Neural cell (in vitro differentiated cells): ENCODE measurements around the gene AQP12A. TPM values are rescaled to one million over a fixed set of nuclear protein-coding genes. Genes with fewer than 3 reads are reported as not detected.

Experiments used
- H2AFZ ChIP-seq: fragments of 200-600, 300-800 bp; sonication (generic), shearing (Covaris generic); 2 replicates; pipeline ENCODE4 v1.6.0; 2014; ENCODE audit warnings: low read depth, mild to moderate bottlenecking, antibody characterized with exemption, low read length, moderate library complexity
- H3F3A ChIP-seq: fragments of 200-600 bp; shearing (Covaris generic); 2 replicates; pipeline ENCODE4 v1.6.1; 2016; ENCODE audit warnings: mild to moderate bottlenecking, moderate library complexity, mixed read lengths, antibody characterized with exemption, low read length; ENCODE audit not compliant: insufficient read depth, poor library complexity, severe bottlenecking
- H3K27ac ChIP-seq: fragments of 200-600, 300-800 bp; sonication (generic), shearing (Covaris generic); 2 replicates; pipeline ENCODE4 v1.5.1; 2014; ENCODE audit warnings: mild to moderate bottlenecking, low read length, moderate library complexity
- H3K27me3 ChIP-seq: fragments of 300-800, 200-600 bp; sonication (generic), shearing (Covaris generic); 2 replicates; pipeline ENCODE4 v1.6.0; 2014; ENCODE audit warnings: mild to moderate bottlenecking, low read depth, low read length, moderate library complexity; ENCODE audit not compliant: insufficient read depth
- H3K36me3 ChIP-seq: fragments of 300-800, 200-600 bp; sonication (generic), shearing (Covaris generic); 2 replicates; pipeline ENCODE4 v1.5.1; 2014; ENCODE audit warnings: mild to moderate bottlenecking, antibody characterized with exemption, low read length, moderate library complexity; ENCODE audit not compliant: insufficient read depth
- H3K4me2 ChIP-seq: fragments of 300-800, 200-600 bp; sonication (generic), shearing (Covaris generic); 2 replicates; pipeline ENCODE4 v1.6.0; 2014; ENCODE audit warnings: mild to moderate bottlenecking, low read length
- H3K4me3 ChIP-seq: fragments of 300-800, 200-600 bp; sonication (generic), shearing (Covaris generic); 2 replicates; pipeline ENCODE4 v1.5.1; 2014; ENCODE audit warnings: mild to moderate bottlenecking, low read length, moderate library complexity
- H3K79me2 ChIP-seq: fragments of 200-600 bp; shearing (Covaris generic); replicated peaks from 2 replicates; pipeline ENCODE4 v1.6.0; 2014; ENCODE audit warnings: mild to moderate bottlenecking, low read length, moderate library complexity; ENCODE audit not compliant: insufficient read depth
- H3K9ac ChIP-seq: fragments of 300-800, 200-600 bp; sonication (generic), shearing (Covaris generic); 2 replicates; pipeline ENCODE4 v1.6.1; 2016; ENCODE audit warnings: mild to moderate bottlenecking, low read length, mixed read lengths
- H3K9me2 ChIP-seq: fragments of 200-600 bp; shearing (Covaris generic); 2 replicates; pipeline ENCODE4 v1.6.1; 2016; ENCODE audit warnings: mild to moderate bottlenecking, low read length, mixed read lengths; ENCODE audit not compliant: insufficient read depth
- H3K9me3 ChIP-seq: fragments of 200-600, 300-800 bp; sonication (generic), shearing (Covaris generic); 2 replicates; pipeline ENCODE4 v1.6.1; 2016; ENCODE audit warnings: mild to moderate bottlenecking, mixed run types, low read length, moderate library complexity, mixed read lengths
- H4K20me1 ChIP-seq: fragments of 200-600 bp; shearing (Covaris generic); 2 replicates; pipeline ENCODE4 v1.6.1; 2016; ENCODE audit warnings: mild to moderate bottlenecking, mixed run types; ENCODE audit not compliant: insufficient read depth
- CTCF ChIP-seq: fragments of 450-650 bp; IDR thresholded peaks from 2 replicates; pipeline ENCODE4 v1.5.1; 2014; ENCODE audit warnings: antibody characterized with exemption, mild to moderate bottlenecking, moderate library complexity; ENCODE audit not compliant: poor library complexity, severe bottlenecking
- EP300 ChIP-seq: fragments of 450-650 bp; conservative IDR thresholded peaks from 2 replicates; pipeline ENCODE4 v1.6.1; 2014; ENCODE audit warnings: antibody characterized with exemption, mild to moderate bottlenecking, moderate library complexity; ENCODE audit not compliant: poor library complexity, severe bottlenecking
- EZH2 ChIP-seq: fragments of 200-600, 300-800 bp; shearing (Covaris generic), sonication (generic); IDR thresholded peaks from 2 replicates; pipeline ENCODE4 v1.6.1; 2014; ENCODE audit warnings: antibody characterized with exemption, low read length, borderline replicate concordance, mild to moderate bottlenecking; ENCODE audit not compliant: insufficient read depth, poor library complexity, severe bottlenecking
- MXI1 ChIP-seq: fragments of 450-650 bp; conservative IDR thresholded peaks from 2 replicates; pipeline ENCODE4 v1.6.1; 2014; ENCODE audit warnings: antibody characterized with exemption, mild to moderate bottlenecking; ENCODE audit not compliant: poor library complexity, severe bottlenecking
- POLR2AphosphoS5 ChIP-seq: IDR thresholded peaks from 2 replicates; pipeline ENCODE4 v1.6.1; 2012
- RAD21 ChIP-seq: fragments of 450-650 bp; conservative IDR thresholded peaks from 2 replicates; pipeline ENCODE4 v1.6.1; 2014; ENCODE audit warnings: antibody characterized with exemption, mild to moderate bottlenecking, moderate library complexity
- SMC3 ChIP-seq: fragments of 450-650 bp; conservative IDR thresholded peaks from 2 replicates; pipeline ENCODE4 v1.6.1; 2014; ENCODE audit warnings: antibody characterized with exemption, mild to moderate bottlenecking, moderate library complexity; ENCODE audit not compliant: poor library complexity
- TAF1 ChIP-seq: IDR thresholded peaks from 2 replicates; pipeline ENCODE4 v1.6.1; 2012; ENCODE audit warnings: low read depth
- polyA plus RNA-seq: library from polyadenylated mRNA; depleted of rRNA; stranded (reverse); fragments of >200 nt; gene quantifications from 2 replicates; pipeline ENCODE4 v1.2.3, GENCODE V29; 2014
- small RNA-seq, 3 experiments: library from RNA; depleted of rRNA; stranded (forward); fragments of <200 nt; gene quantifications; one replicate each; pipeline ENCODE3, GENCODE V24; 2012
- TF ChIP-seq, protein P1 (sequence below): IDR thresholded peaks from 2 replicates; pipeline ENCODE4 v1.6.1; 2012; ENCODE audit warnings: borderline replicate concordance

Gene AQP12A
- polyA plus RNA-seq, 1 donor from 2014 or later: not detected

GRCh38 chr2:240746671-240747070 lies 55.0 kb downstream of the AQP12A start:
- no peak overlapping the region for H3K4me2 ChIP-seq
- H3K27ac ChIP-seq: no peak overlapping the region
- no peaks in the 10 kb centered on the region for H3K9me3 ChIP-seq
- no peak overlapping the region for H2AFZ ChIP-seq
- H4K20me1 ChIP-seq: no peaks in the 10 kb centered on the region
- H3K4me3 ChIP-seq: no peak overlapping the region
- no peak overlapping the region for H3K9ac ChIP-seq
- H3K36me3 ChIP-seq: no peaks in the 10 kb centered on the region
- TF ChIP-seq EP300 (no peak), RAD21 (no peak), CTCF (no peak), TAF1 (no peak), EZH2 (no peak), MXI1 (no peak), POLR2AphosphoS5 (no peak), SMC3 (no peak)
- TF ChIP-seq, protein P1, sequence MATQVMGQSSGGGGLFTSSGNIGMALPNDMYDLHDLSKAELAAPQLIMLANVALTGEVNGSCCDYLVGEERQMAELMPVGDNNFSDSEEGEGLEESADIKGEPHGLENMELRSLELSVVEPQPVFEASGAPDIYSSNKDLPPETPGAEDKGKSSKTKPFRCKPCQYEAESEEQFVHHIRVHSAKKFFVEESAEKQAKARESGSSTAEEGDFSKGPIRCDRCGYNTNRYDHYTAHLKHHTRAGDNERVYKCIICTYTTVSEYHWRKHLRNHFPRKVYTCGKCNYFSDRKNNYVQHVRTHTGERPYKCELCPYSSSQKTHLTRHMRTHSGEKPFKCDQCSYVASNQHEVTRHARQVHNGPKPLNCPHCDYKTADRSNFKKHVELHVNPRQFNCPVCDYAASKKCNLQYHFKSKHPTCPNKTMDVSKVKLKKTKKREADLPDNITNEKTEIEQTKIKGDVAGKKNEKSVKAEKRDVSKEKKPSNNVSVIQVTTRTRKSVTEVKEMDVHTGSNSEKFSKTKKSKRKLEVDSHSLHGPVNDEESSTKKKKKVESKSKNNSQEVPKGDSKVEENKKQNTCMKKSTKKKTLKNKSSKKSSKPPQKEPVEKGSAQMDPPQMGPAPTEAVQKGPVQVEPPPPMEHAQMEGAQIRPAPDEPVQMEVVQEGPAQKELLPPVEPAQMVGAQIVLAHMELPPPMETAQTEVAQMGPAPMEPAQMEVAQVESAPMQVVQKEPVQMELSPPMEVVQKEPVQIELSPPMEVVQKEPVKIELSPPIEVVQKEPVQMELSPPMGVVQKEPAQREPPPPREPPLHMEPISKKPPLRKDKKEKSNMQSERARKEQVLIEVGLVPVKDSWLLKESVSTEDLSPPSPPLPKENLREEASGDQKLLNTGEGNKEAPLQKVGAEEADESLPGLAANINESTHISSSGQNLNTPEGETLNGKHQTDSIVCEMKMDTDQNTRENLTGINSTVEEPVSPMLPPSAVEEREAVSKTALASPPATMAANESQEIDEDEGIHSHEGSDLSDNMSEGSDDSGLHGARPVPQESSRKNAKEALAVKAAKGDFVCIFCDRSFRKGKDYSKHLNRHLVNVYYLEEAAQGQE: no peak
- no peaks in the 10 kb centered on the region for H3K27me3 ChIP-seq
- H3K9me2 ChIP-seq: no peaks in the 10 kb centered on the region
- no peaks in the 10 kb centered on the region for H3K79me2 ChIP-seq
- no peaks in the 10 kb centered on the region for H3F3A ChIP-seq

GRCh38 chr2:240747256-240747655 lies 55.6 kb downstream of the AQP12A start:
- Histone ChIP-seq H3K27me3 (no peaks in the 10 kb centered on the region), H3K79me2 (no peaks in the 10 kb centered on the region), H3K9me2 (no peaks in the 10 kb centered on the region), H4K20me1 (no peaks in the 10 kb centered on the region), H3K9ac (no peak overlapping the region), H3K27ac (no peak overlapping the region), H3K4me2 (no peak overlapping the region), H2AFZ (no peak overlapping the region), H3K9me3 (no peaks in the 10 kb centered on the region), H3F3A (no peaks in the 10 kb centered on the region), H3K36me3 (no peaks in the 10 kb centered on the region), H3K4me3 (no peak overlapping the region)
- TF ChIP-seq TAF1: no peak

Small RNA genes within 50 kb of the gene (small RNA-seq; reads per million reads assigned to genes)
- 0 reads per million in 3 experiments for gene AC011298.3

Other genes starting within 250 kb of the AQP12A start
- gene ANKMY1, start 133.9 kb upstream of the AQP12A start, polyA plus RNA-seq: 6.6 and 16.6 TPM in 2 replicates
- 20.3 and 26.6 TPM in 2 replicates for gene DUSP28, start 131.5 kb upstream of the AQP12A start, polyA plus RNA-seq
- gene RNPEPL1, start 123.4 kb upstream of the AQP12A start, polyA plus RNA-seq: 16.1 and 23.3 TPM in 2 replicates
- gene CAPN10, start 105.1 kb upstream of the AQP12A start, polyA plus RNA-seq: 120 and 138 TPM in 2 replicates
- gene GPR35, start 66.4 kb upstream of the AQP12A start, polyA plus RNA-seq: 2.8 and 4.1 TPM in 2 replicates
- not detected in 2 replicates for gene AQP12B, start 9.0 kb upstream of the AQP12A start, polyA plus RNA-seq
- 63.4 and 89.2 TPM in 2 replicates for gene KIF1A, start 128.4 kb downstream of the AQP12A start, polyA plus RNA-seq
- not detected in 2 replicates for gene AGXT, start 177.0 kb downstream of the AQP12A start, polyA plus RNA-seq
- gene MAB21L4, start 204.3 kb downstream of the AQP12A start, polyA plus RNA-seq: not detected in 2 replicates
- gene CROCC2, start 214.5 kb downstream of the AQP12A start, polyA plus RNA-seq: 0.09 TPM in 1 of 2 replicates, not detected in the other